Measurements from ENCODE around the gene PLEKHG4B. TPM values are rescaled to one million over a fixed set of nuclear protein-coding genes. Genes with fewer than 3 reads are reported as not detected.

Gene PLEKHG4B
- total and polyA plus RNA-seq, 3 experiments from 2014 or later = not detected

DNA sequence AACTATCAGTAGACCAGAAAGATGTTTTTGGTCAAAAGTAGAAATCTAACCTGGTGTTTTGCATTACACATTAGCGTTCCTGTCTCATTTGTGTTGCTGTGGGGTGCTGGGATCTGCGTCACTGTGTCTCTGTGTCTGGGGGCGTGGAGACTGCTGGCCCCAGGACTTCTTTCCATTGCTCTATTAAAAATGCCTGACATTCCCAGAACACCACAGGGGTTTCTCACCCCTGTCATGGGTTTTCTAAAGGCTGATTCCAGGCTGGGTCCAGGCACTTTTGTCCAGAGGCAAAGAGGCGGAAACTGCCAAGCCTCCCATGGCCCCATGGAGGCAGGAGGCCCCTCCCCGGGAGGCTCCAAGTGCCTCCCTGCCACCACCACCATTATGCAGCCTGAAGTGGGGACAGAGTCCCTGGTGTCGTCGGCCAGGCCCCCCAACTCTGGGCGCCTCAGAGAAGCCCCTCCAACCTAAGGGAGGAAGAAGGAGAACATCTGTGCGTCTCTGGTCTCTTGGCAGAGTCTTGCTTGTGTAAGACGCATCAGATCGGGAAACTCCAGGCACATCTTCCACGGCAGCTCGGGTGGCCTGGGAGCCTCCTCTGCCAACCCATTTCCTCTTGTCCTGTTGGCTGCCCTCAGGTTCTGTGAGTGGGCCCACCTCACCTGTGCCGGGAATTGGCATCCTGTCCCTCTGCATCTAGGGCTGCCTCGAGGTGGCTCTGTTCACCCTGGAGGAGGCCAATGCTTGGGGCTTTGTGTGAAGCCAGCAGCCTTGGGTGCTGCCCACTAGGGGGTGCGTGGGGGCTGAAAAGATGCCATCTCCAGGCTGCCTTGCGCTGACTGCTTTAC, 13.8 kb upstream of the PLEKHG4B start:
- H3K27ac ChIP-seq (ENCODE audit: low read depth, low read length) = no peak overlapping the region
- CTCF ChIA-PET = no interaction called here
- POLR2A ChIA-PET = no interaction called here
- no peak overlapping the region for H3K4me3 ChIP-seq (ENCODE audit: low read length)
- no peak overlapping the region for H3K27ac Mint-ChIP-seq
- peaks cover 0 to 5% (median 3%) of the 10 kb centered on the region in 3 donors for H3K36me3 Mint-ChIP-seq
- H3K4me1 Mint-ChIP-seq = no peaks in the 10 kb centered on the region
- H3K9me3 Mint-ChIP-seq = peaks cover 0 to 4% (median 0%) of the 10 kb centered on the region in 5 donors
- no peaks in the 10 kb centered on the region for H3K36me3 ChIP-seq (ENCODE audit: insufficient read depth, low read length)
- H3K4me3 Mint-ChIP-seq = no peak overlapping the region
- H3K9me3 ChIP-seq (ENCODE audit: low read length) = no peaks in the 10 kb centered on the region
- DNase-seq = no peak
- no peaks in the 10 kb centered on the region for H3K27me3 ChIP-seq (ENCODE audit: insufficient read depth, low read length, poor library complexity, severe bottlenecking)
- peaks cover 12 to 47% of the 10 kb centered on the region in 2 donors for H3K27me3 Mint-ChIP-seq
- no peaks in the 10 kb centered on the region for H3K4me1 ChIP-seq (ENCODE audit: insufficient read depth, low read length)

DNA sequence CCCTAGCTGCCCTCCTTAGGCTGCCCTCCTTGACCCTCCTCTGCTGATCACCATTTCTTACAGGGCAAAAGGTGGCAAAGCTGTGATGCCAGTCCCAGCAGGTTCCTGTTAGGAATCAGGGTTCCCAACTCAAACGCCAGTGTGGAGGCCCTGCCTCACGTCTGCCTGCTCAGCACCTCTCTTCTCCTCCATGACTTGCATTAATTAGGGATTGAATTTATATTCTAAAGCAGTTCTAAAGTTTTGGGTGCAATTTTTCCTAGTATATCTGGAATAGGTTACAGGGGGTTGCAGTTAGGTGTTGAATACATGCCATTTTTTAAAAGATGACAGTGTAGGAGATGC, 13.2 kb upstream of the PLEKHG4B start:
- peaks cover 12 to 45% of the 10 kb centered on the region in 2 donors for H3K27me3 Mint-ChIP-seq
- no peak overlapping the region for H3K27ac ChIP-seq (ENCODE audit: low read depth, low read length)
- no peaks in the 10 kb centered on the region for H3K4me1 ChIP-seq (ENCODE audit: insufficient read depth, low read length)
- H3K36me3 ChIP-seq (ENCODE audit: insufficient read depth, low read length) = no peaks in the 10 kb centered on the region
- ChIA-PET POLR2A (no interaction called here), CTCF (no interaction called here)
- DNase-seq = no peak
- H3K27ac Mint-ChIP-seq = no peak overlapping the region
- H3K4me3 ChIP-seq (ENCODE audit: low read length) = no peak overlapping the region
- H3K4me3 Mint-ChIP-seq = no peak overlapping the region
- peaks cover 0 to 4% (median 0%) of the 10 kb centered on the region in 5 donors for H3K9me3 Mint-ChIP-seq
- H3K27me3 ChIP-seq (ENCODE audit: insufficient read depth, low read length, poor library complexity, severe bottlenecking) = no peaks in the 10 kb centered on the region
- H3K9me3 ChIP-seq (ENCODE audit: low read length) = no peaks in the 10 kb centered on the region
- peaks cover 0 to 5% (median 3%) of the 10 kb centered on the region in 3 donors for H3K36me3 Mint-ChIP-seq
- no peaks in the 10 kb centered on the region for H3K4me1 Mint-ChIP-seq

DNA sequence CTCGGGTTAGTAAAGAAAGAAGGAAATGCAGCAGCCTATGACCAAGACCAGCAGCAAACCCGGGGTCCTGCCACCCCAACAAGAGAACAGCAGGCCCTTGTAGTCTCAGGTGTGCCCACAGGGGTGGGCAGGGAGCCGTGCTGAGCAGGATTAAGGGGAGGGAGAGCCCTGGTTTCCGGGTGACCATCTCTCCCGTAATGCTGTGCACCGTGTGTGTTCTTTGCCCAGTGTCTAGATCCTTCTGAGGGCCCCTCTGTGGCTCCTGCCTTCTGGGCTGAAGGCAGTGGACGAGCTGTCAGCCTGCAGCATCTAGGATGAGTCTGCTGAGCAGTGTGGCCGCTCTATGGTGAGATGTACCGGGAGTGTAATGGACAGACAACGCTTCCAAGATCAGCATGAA, 12.7 kb upstream of the PLEKHG4B start:
- H3K27me3 ChIP-seq (ENCODE audit: insufficient read depth, low read length, poor library complexity, severe bottlenecking) = no peaks in the 10 kb centered on the region
- ChIA-PET POLR2A (no interaction called here), CTCF (no interaction called here)
- no peaks in the 10 kb centered on the region for H3K36me3 ChIP-seq (ENCODE audit: insufficient read depth, low read length)
- peaks cover 0 to 4% (median 0%) of the 10 kb centered on the region in 5 donors for H3K9me3 Mint-ChIP-seq
- no peak overlapping the region for H3K4me3 Mint-ChIP-seq
- H3K4me3 ChIP-seq (ENCODE audit: low read length) = no peak overlapping the region
- H3K27ac ChIP-seq (ENCODE audit: low read depth, low read length) = no peak overlapping the region
- no peak for DNase-seq
- no peaks in the 10 kb centered on the region for H3K9me3 ChIP-seq (ENCODE audit: low read length)
- peaks cover 0 to 5% (median 3%) of the 10 kb centered on the region in 3 donors for H3K36me3 Mint-ChIP-seq
- no peaks in the 10 kb centered on the region for H3K4me1 ChIP-seq (ENCODE audit: insufficient read depth, low read length)
- H3K27me3 Mint-ChIP-seq = peaks cover 12 to 41% of the 10 kb centered on the region in 2 donors
- no peaks in the 10 kb centered on the region for H3K4me1 Mint-ChIP-seq
- no peak overlapping the region for H3K27ac Mint-ChIP-seq

DNA sequence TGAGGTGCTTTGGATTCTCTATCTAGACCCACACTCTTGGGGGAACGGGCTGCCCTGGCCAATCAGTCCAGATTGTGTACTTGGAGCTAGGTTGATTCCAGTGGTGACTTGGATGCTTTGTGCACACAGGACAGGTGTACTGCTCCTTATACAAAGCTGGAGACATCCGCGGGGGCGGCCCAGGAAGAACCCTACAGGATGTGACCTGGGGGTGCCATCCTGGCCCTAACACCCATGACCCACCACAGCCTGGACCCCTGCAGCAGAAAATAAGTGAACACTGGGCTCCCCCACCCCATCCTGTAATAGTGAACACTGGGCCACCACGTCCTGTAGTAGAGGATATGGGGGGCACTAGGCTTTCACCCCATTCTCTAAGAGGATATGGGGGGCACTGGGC, 12.1 kb upstream of the PLEKHG4B start:
- peaks cover 0 to 5% (median 3%) of the 10 kb centered on the region in 3 donors for H3K36me3 Mint-ChIP-seq
- H3K4me1 Mint-ChIP-seq = no peaks in the 10 kb centered on the region
- Histone ChIP-seq H3K27ac (ENCODE audit: low read depth, low read length) (no peak overlapping the region), H3K4me3 (ENCODE audit: low read length) (no peak overlapping the region), H3K9me3 (ENCODE audit: low read length) (no peaks in the 10 kb centered on the region), H3K4me1 (ENCODE audit: insufficient read depth, low read length) (no peaks in the 10 kb centered on the region), H3K27me3 (ENCODE audit: insufficient read depth, low read length, poor library complexity, severe bottlenecking) (no peaks in the 10 kb centered on the region), H3K36me3 (ENCODE audit: insufficient read depth, low read length) (no peaks in the 10 kb centered on the region)
- H3K4me3 Mint-ChIP-seq = no peak overlapping the region
- ChIA-PET POLR2A (no interaction called here), CTCF (no interaction called here)
- DNase-seq = no peak
- H3K27me3 Mint-ChIP-seq = peaks cover 8 to 35% of the 10 kb centered on the region in 2 donors
- no peak overlapping the region for H3K27ac Mint-ChIP-seq
- H3K9me3 Mint-ChIP-seq = peaks cover 0 to 4% (median 0%) of the 10 kb centered on the region in 5 donors

DNA sequence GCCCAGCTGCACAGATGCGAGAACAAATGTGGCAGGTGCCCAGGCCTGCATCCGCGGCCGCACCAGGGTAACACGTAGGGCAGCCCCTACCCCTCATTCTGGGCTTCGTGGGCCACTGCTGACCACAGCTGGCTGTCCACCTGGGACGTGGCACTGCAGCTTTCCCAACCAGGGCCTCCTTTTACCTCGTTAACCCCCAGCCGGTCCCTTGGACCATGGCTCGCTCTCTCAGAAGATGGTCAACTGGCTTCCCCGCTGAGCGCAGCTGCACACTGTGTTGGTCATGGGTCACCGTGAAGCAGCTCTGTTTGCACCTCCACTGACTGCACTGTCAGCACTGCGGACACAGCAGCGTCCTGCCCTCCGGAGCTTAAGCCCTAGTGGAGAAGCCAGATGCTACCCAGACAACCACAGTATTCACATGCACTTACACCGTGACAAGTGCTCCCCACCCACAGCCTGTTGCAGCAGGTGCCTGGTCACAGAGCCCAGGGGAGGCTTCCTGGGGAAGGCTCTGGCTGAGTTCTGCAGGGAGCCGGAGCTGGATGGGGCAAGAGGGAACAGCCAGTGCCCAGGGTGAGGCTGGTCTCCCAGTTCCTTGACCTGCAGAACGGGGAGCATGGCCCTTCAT, 10.5 kb upstream of the PLEKHG4B start:
- Histone ChIP-seq H3K4me1 (ENCODE audit: insufficient read depth, low read length) (no peaks in the 10 kb centered on the region), H3K4me3 (ENCODE audit: low read length) (no peak overlapping the region), H3K36me3 (ENCODE audit: insufficient read depth, low read length) (no peaks in the 10 kb centered on the region), H3K9me3 (ENCODE audit: low read length) (no peaks in the 10 kb centered on the region), H3K27me3 (ENCODE audit: insufficient read depth, low read length, poor library complexity, severe bottlenecking) (no peaks in the 10 kb centered on the region), H3K27ac (ENCODE audit: low read depth, low read length) (no peak overlapping the region)
- Mint-ChIP-seq H3K27me3 (peaks cover 5 to 38% of the 10 kb centered on the region in 2 donors), H3K4me3 (no peak overlapping the region), H3K27ac (peak overlapping the region in 1 of 8 donors; percentile 37), H3K36me3 (peaks cover 0 to 5% (median 3%) of the 10 kb centered on the region in 3 donors), H3K9me3 (peaks cover 0 to 10% (median 0%) of the 10 kb centered on the region in 5 donors), H3K4me1 (no peaks in the 10 kb centered on the region)
- POLR2A ChIA-PET = no interaction called here
- no peak for DNase-seq
- CTCF ChIA-PET = no interaction called here

DNA sequence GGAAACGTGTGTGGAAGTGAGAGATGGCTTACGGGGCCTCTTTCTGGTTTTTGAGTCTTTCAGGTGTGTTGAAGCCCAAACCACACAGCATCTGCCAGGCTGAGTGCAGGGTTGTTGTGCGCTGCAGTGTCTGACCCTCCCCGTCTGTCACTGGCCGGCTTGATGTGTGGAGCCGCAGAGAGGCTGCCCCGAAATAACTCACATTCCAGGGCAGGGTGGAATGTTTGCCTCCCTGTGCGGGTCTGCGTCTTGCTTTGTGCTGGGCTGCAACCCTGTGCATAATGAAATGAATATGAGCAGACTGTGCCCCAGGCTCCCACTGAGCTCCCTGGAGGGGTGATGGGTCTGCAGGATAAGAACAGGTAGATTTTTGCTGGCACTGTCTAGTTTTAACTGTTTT, 9.9 kb upstream of the PLEKHG4B start:
- no peaks in the 10 kb centered on the region for H3K36me3 ChIP-seq (ENCODE audit: insufficient read depth, low read length)
- ChIA-PET POLR2A (no interaction called here), CTCF (no interaction called here)
- Mint-ChIP-seq H3K4me3 (no peak overlapping the region), H3K36me3 (peaks cover 0 to 5% (median 3%) of the 10 kb centered on the region in 3 donors), H3K27me3 (peaks cover 2 to 43% of the 10 kb centered on the region in 2 donors), H3K4me1 (no peaks in the 10 kb centered on the region), H3K27ac (no peak overlapping the region), H3K9me3 (peaks cover 0 to 10% (median 0%) of the 10 kb centered on the region in 5 donors)
- H3K27me3 ChIP-seq (ENCODE audit: insufficient read depth, low read length, poor library complexity, severe bottlenecking) = no peaks in the 10 kb centered on the region
- no peaks in the 10 kb centered on the region for H3K9me3 ChIP-seq (ENCODE audit: low read length)
- no peak overlapping the region for H3K27ac ChIP-seq (ENCODE audit: low read depth, low read length)
- H3K4me3 ChIP-seq (ENCODE audit: low read length) = no peak overlapping the region
- no peaks in the 10 kb centered on the region for H3K4me1 ChIP-seq (ENCODE audit: insufficient read depth, low read length)
- DNase-seq = no peak

DNA sequence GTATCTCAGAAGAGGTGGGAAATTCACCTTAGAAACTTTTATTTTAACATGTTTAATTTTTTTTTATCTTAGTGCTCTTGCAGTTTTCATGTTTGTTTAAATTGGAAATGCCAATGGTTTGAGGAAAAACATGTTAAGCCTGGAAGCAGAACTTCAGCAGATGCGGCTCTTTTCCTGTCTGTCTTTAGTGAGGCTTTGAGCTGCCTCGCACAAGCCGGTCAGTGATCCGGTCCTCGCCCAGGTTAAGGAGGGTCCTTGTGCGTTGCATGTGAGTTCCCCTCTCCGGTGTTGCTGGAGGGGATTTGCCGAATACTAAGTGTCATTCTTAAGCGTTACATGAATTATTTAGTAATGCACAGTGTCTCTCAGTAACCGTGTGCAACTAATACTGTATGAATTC, 9.4 kb upstream of the PLEKHG4B start:
- DNase-seq = no peak
- H3K9me3 Mint-ChIP-seq = peaks cover 0 to 10% (median 0%) of the 10 kb centered on the region in 5 donors
- H3K36me3 ChIP-seq (ENCODE audit: insufficient read depth, low read length) = no peaks in the 10 kb centered on the region
- H3K4me1 Mint-ChIP-seq = no peaks in the 10 kb centered on the region
- no peak overlapping the region for H3K4me3 ChIP-seq (ENCODE audit: low read length)
- H3K4me3 Mint-ChIP-seq = peak overlapping the region in 1 of 7 donors; percentile 54
- H3K27me3 Mint-ChIP-seq = peaks cover 2 to 48% of the 10 kb centered on the region in 2 donors
- no peak overlapping the region for H3K27ac Mint-ChIP-seq
- CTCF ChIA-PET = no interaction called here
- H3K4me1 ChIP-seq (ENCODE audit: insufficient read depth, low read length) = no peaks in the 10 kb centered on the region
- POLR2A ChIA-PET = no interaction called here
- H3K9me3 ChIP-seq (ENCODE audit: low read length) = no peaks in the 10 kb centered on the region
- peaks cover 0 to 5% (median 3%) of the 10 kb centered on the region in 3 donors for H3K36me3 Mint-ChIP-seq
- no peak overlapping the region for H3K27ac ChIP-seq (ENCODE audit: low read depth, low read length)
- H3K27me3 ChIP-seq (ENCODE audit: insufficient read depth, low read length, poor library complexity, severe bottlenecking) = no peaks in the 10 kb centered on the region

DNA sequence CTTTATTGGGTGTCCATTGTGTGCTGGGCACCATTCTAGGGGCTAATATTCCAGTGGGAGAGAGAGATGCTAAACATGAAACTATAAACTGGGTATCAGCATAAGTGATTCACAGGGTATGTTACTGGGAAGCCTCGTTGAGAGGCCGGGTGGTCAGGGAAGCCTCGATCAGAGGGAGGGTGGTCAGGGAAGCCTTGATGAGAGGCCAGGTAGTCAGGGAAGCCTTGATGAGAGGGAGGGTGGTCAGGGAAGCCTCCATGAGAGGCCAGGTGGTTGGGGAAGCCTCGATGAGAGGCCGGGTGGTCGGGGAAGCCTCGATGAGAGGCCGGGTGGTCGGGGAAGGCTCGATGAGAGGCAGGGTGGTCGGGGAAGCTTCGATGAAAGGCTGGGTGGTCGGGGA, 8.9 kb upstream of the PLEKHG4B start:
- peaks cover 2 to 52% of the 10 kb centered on the region in 2 donors for H3K27me3 Mint-ChIP-seq
- peaks cover 0 to 5% (median 3%) of the 10 kb centered on the region in 3 donors for H3K36me3 Mint-ChIP-seq
- H3K27ac Mint-ChIP-seq = no peak overlapping the region
- Histone ChIP-seq H3K4me1 (ENCODE audit: insufficient read depth, low read length) (no peaks in the 10 kb centered on the region), H3K27ac (ENCODE audit: low read depth, low read length) (no peak overlapping the region), H3K27me3 (ENCODE audit: insufficient read depth, low read length, poor library complexity, severe bottlenecking) (no peaks in the 10 kb centered on the region), H3K9me3 (ENCODE audit: low read length) (no peaks in the 10 kb centered on the region), H3K4me3 (ENCODE audit: low read length) (no peak overlapping the region), H3K36me3 (ENCODE audit: insufficient read depth, low read length) (no peaks in the 10 kb centered on the region)
- peaks cover 0 to 10% (median 0%) of the 10 kb centered on the region in 5 donors for H3K9me3 Mint-ChIP-seq
- no peaks in the 10 kb centered on the region for H3K4me1 Mint-ChIP-seq
- no peak overlapping the region for H3K4me3 Mint-ChIP-seq
- CTCF ChIA-PET = no interaction called here
- DNase-seq = no peak
- POLR2A ChIA-PET = no interaction called here

Data from CD8-positive, alpha-beta memory T cell (primary cell).